Mucosa of rectum (tissue), 2 donors: ENCODE measurements around the gene TP53BP1.

Experiments
- H3K27ac ChIP-seq, 2 donors: one replicate each; pipeline ENCODE4 v1.7.0; 2013; ENCODE audit warnings: inconsistent platforms in 2 of 2, low read depth in 2 of 2, low read length in 2 of 2
- H3K27me3 ChIP-seq, 2 donors: one replicate each; pipeline ENCODE4 v1.7.0; 2013; ENCODE audit warnings: low read length in 2 of 2; ENCODE audit not compliant: control insufficient read depth in 2 of 2, insufficient read depth in 2 of 2
- H3K36me3 ChIP-seq, 2 donors: one replicate each; pipeline ENCODE4 v1.7.0; 2013; ENCODE audit warnings: low read length in 2 of 2; ENCODE audit not compliant: control insufficient read depth in 2 of 2, insufficient read depth in 2 of 2
- H3K4me1 ChIP-seq, 2 donors: one replicate each; pipeline ENCODE4 v1.7.0; 2013; ENCODE audit warnings: low read length in 2 of 2, mild to moderate bottlenecking in 1 of 2; ENCODE audit not compliant: control insufficient read depth in 2 of 2, insufficient read depth in 2 of 2
- H3K4me3 ChIP-seq, 2 donors: one replicate each; pipeline ENCODE4 v1.7.0; 2013; ENCODE audit warnings: low read length in 2 of 2
- H3K9ac ChIP-seq, 2 donors: one replicate each; pipeline ENCODE4 v1.7.0; 2013; ENCODE audit warnings: low read length in 2 of 2, low read depth in 1 of 2, mild to moderate bottlenecking in 1 of 2
- H3K9me3 ChIP-seq, 2 donors: one replicate each; pipeline ENCODE4 v1.7.0; 2013; ENCODE audit warnings: low read length in 2 of 2; ENCODE audit not compliant: control insufficient read depth in 2 of 2
- donor health status: healthy.
- donor health status: Normal muscosa, but diverticular disease.

The TP53BP1 gene

GRCh38 chr15:43520138-43520537, 27.2 kb upstream of the TP53BP1 start:
- Histone ChIP-seq H3K36me3 (peaks cover 0 to 1% of the 10 kb centered on the region in 2 donors), H3K27me3 (peaks cover 0 to 5% of the 10 kb centered on the region in 2 donors), H3K27ac (no peak overlapping the region), H3K9ac (no peak overlapping the region), H3K4me3 (no peak overlapping the region), H3K9me3 (no peaks in the 10 kb centered on the region), H3K4me1 (peaks cover 2 to 17% of the 10 kb centered on the region in 2 donors)

DNA sequence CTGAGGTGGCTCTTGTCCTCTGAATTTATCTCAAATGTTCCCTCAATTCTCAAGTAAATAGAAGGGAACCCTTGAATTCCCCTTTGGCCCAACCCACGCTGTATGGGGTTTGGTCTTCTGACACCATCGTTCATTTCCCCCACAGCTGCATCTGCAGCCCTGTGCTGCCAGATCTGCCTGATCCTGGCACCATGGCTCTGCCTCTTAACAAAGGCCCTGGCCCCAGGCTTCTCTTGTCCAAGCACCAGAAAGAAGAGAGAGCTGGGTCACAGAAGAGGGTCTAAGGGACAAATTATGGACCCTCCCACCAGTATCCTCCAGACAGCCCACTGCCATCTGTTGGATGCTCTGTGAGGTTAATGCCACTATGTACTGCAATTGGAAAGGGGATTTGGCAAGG, 26.2 kb upstream of the TP53BP1 start:
- peaks cover 4 to 18% of the 10 kb centered on the region in 2 donors for H3K4me1 ChIP-seq
- H3K4me3 ChIP-seq = no peak overlapping the region
- H3K9me3 ChIP-seq = no peaks in the 10 kb centered on the region
- peaks cover 0 to 5% of the 10 kb centered on the region in 2 donors for H3K27me3 ChIP-seq
- no peak overlapping the region for H3K27ac ChIP-seq
- H3K9ac ChIP-seq = no peak overlapping the region
- no peaks in the 10 kb centered on the region for H3K36me3 ChIP-seq

DNA sequence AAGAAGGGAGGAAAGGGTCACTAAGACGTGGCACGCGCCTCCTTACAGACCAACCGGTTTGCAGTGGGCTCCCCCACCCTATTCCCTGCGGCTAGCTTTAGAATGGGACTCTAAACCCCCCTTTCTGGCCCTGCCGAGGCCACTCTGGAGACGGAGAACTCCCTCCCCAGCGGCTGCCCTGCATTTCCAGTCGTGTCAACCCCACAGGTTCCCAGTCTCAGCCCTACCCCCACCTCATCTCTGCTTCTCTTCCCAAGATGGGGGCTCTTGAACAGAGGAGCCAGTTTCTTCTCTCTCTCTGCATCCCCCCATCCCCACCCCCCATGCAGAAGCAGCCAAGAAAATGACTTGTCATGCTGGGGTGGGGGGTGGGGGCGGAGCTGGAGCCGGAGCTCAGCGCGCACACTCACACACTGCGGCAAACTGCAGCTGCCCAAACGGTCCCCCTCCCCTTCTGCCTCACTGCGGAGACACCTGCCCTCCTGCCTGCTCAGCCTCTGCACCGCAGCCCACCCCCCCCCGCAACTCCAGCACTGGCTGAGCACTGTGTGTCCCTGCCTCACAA, 25.3 kb upstream of the TP53BP1 start:
- peak overlapping the region; percentile 55 to 74 for H3K4me3 ChIP-seq
- H3K4me1 ChIP-seq = peaks cover 5 to 21% of the 10 kb centered on the region in 2 donors
- peak overlapping the region; percentile 2 to 71 for H3K27ac ChIP-seq
- no peaks in the 10 kb centered on the region for H3K36me3 ChIP-seq
- peaks cover 0 to 5% of the 10 kb centered on the region in 2 donors for H3K27me3 ChIP-seq
- no peaks in the 10 kb centered on the region for H3K9me3 ChIP-seq
- peak overlapping the region in 1 of 2 donors; percentile 24 for H3K9ac ChIP-seq

GRCh38 chr15:43517354-43518196, 24.6 kb upstream of the TP53BP1 start, which contains the start of gene MAP1A:
TSS of gene MAP1A (plus strand) at chr15:43517608. CDS start at chr15:43521474, 3,866 bp downstream.
- Histone ChIP-seq H3K27me3 (peaks cover 0 to 5% of the 10 kb centered on the region in 2 donors), H3K4me3 (peak within 1 kb of the TSS; percentile 55 to 74), H3K27ac (peak within 1 kb of the TSS; percentile 38 to 71), H3K9ac (peak within 1 kb of the TSS; percentile 24 to 32), H3K9me3 (no peaks in the 10 kb centered on the region), H3K4me1 (peaks cover 5 to 21% of the 10 kb centered on the region in 2 donors), H3K36me3 (no peaks in the 10 kb centered on the region)

- Histone ChIP-seq H3K27me3 (peaks cover 2 to 5% of the 10 kb centered on the region in 2 donors), H3K27ac (peak overlapping the region; percentile 38 to 59), H3K9me3 (no peaks in the 10 kb centered on the region), H3K4me1 (peaks cover 5 to 23% of the 10 kb centered on the region in 2 donors), H3K4me3 (peak overlapping the region; percentile 26 to 64), H3K36me3 (no peaks in the 10 kb centered on the region), H3K9ac (peak overlapping the region in 1 of 2 donors; percentile 3)
Measured at GRCh38 chr15:43516801-43517353, 23.9 kb upstream of the TP53BP1 start.

DNA sequence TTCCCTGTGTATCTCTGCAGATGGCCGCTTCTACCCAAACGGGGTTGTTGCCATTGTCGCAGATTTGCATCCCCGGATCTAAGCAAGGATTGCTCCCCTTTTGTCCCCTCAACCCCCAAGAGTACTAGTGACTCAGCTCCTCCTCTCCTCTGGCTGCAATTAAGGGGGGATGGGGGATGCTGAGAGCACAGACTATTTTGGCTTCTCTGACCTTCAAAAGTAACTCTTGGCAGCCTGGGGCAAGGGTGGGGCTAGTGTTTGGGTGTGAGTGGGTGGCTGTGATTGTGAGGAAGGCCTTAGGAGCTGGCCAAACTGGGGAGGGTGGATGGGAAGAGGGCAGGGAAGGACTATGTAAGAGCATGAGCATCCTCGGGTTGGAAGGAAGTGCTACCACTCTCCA, 23.2 kb upstream of the TP53BP1 start:
- no peaks in the 10 kb centered on the region for H3K36me3 ChIP-seq
- peaks cover 9 to 29% of the 10 kb centered on the region in 2 donors for H3K4me1 ChIP-seq
- H3K9ac ChIP-seq = no peak overlapping the region
- H3K9me3 ChIP-seq = no peaks in the 10 kb centered on the region
- peak overlapping the region in 1 of 2 donors; percentile 32 for H3K4me3 ChIP-seq
- H3K27me3 ChIP-seq = peaks cover 5 to 7% of the 10 kb centered on the region in 2 donors
- peak overlapping the region; percentile 38 to 59 for H3K27ac ChIP-seq

DNA sequence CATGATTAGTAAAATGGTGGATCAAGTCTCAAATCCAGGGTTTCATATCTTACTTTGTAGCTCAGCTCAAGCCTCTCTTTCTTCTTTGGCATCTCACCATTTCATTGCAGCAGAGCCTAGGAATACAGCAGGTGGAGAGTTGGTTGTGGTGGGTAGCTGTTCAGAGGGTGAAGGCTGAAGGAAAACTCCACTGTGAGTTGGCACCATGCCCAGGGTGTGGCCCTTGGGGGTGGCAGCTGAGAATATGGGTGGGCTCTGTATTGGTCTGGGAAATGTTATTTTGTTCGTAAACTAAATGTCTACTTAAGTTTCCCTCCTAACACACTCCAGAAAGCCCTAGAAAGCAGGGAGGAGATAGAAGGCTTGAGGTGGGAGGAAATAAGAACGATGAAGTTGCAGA, 22.8 kb upstream of the TP53BP1 start:
- Histone ChIP-seq H3K4me3 (no peak overlapping the region), H3K27ac (no peak overlapping the region), H3K27me3 (peaks cover 5 to 7% of the 10 kb centered on the region in 2 donors), H3K9ac (no peak overlapping the region), H3K9me3 (no peaks in the 10 kb centered on the region), H3K36me3 (no peaks in the 10 kb centered on the region), H3K4me1 (peaks cover 12 to 32% of the 10 kb centered on the region in 2 donors)

GRCh38 chr15:43514241-43515057, 21.5 kb upstream of the TP53BP1 start:
- peaks cover 17 to 32% of the 10 kb centered on the region in 2 donors for H3K4me1 ChIP-seq
- H3K9me3 ChIP-seq = no peaks in the 10 kb centered on the region
- peak overlapping the region in 1 of 2 donors; percentile 17 for H3K27ac ChIP-seq
- no peak overlapping the region for H3K9ac ChIP-seq
- peaks cover 5 to 7% of the 10 kb centered on the region in 2 donors for H3K27me3 ChIP-seq
- H3K36me3 ChIP-seq = no peaks in the 10 kb centered on the region
- no peak overlapping the region for H3K4me3 ChIP-seq

- Histone ChIP-seq H3K27me3 (peaks cover 1 to 7% of the 10 kb centered on the region in 2 donors), H3K4me3 (no peak overlapping the region), H3K9me3 (no peaks in the 10 kb centered on the region), H3K27ac (peak overlapping the region in 1 of 2 donors; percentile 20), H3K36me3 (no peaks in the 10 kb centered on the region), H3K4me1 (peaks cover 17 to 29% of the 10 kb centered on the region in 2 donors), H3K9ac (no peak overlapping the region)
Measured at GRCh38 chr15:43513550-43513949, 20.6 kb upstream of the TP53BP1 start.
